Body of pancreas (tissue), 4 donors: ENCODE data around the gene KLK1. TPM values are rescaled to one million over a fixed set of nuclear protein-coding genes. Genes with fewer than 3 reads are reported as not detected.

Experiments
- ATAC-seq: fragments of 150-250 bp; one replicate; pipeline ENCODE4 v1.9.1; 2016
- DNase-seq, 4 donors: peaks; one replicate each; pipeline ENCODE4 v3.0.0-alpha.2; 2019
- H3K27ac ChIP-seq, 4 donors: fragments of 200-600 bp; sonication (generic); 1 replicate in 3 of 4; 2 replicates in 1 of 4; pipeline versions ENCODE4 v1.5.1 to v1.6.1; 2016 to 2019; ENCODE audit warnings: mild to moderate bottlenecking in 1 of 4, mixed read lengths in 1 of 4, moderate library complexity in 1 of 4
- H3K27me3 ChIP-seq, 2 donors: fragments of 200-600 bp; sonication (generic); one replicate each; pipeline ENCODE4 v1.6.0; 2016; ENCODE audit warnings: mild to moderate bottlenecking in 1 of 2
- H3K36me3 ChIP-seq, 2 donors: fragments of 200-600 bp; sonication (generic); replicated peaks in 1 of 2; 2 replicates each; pipeline ENCODE4 v1.5.1; 2016; ENCODE audit warnings: low read depth in 2 of 2; ENCODE audit not compliant: insufficient read depth in 1 of 2
- H3K4me1 ChIP-seq: fragments of 200-600 bp; sonication (generic); one replicate; pipeline ENCODE4 v1.6.0; 2016
- H3K4me3 ChIP-seq, 2 donors: fragments of 200-600 bp; sonication (generic); 1 replicate in 1 of 2; 2 replicates in 1 of 2; pipeline ENCODE4 v1.5.1; 2016 to 2019
- H3K9me3 ChIP-seq, 3 donors: fragments of 200-600 bp; sonication (generic); 1 replicate in 2 of 3; 2 replicates in 1 of 3; pipeline ENCODE4 v1.5.1; 2016
- POLR2A ChIP-seq, 3 donors: fragments of 450-650 bp; IDR thresholded peaks; one replicate each; pipeline ENCODE4 v1.6.1; 2016; ENCODE audit warnings: antibody characterized with exemption in 3 of 3, mild to moderate bottlenecking in 2 of 3
- WGBS, 2 donors: methylation state at CpG; one replicate each; pipeline ENCODE4 v1.1.5; 2017; 5-methylcytosine and 5-hydroxymethylcytosine counted together
- intact Hi-C: fragments of 100-400 bp; cut with DNase I; formaldehyde crosslinking; loops from one replicate; pipeline ENCODE4 v1.15.1; 2023
- total RNA-seq, 2 donors: library from RNA; depleted of rRNA; stranded (reverse); fragments of >200 nt; gene quantifications; one replicate each; pipeline ENCODE4 v1.1.0, GENCODE V29; 2016
- TF ChIP-seq, protein P1 (sequence below), 7 experiments: fragments of 450-650 bp in 4 of 7; fragments of 200-600 bp in 3 of 7; sonication (generic) in 3 of 7; IDR thresholded peaks; one replicate each; pipeline ENCODE4 v1.5.1; 2016 to 2019; ENCODE audit warnings: antibody characterized with exemption in 7 of 7

Gene KLK1
- total RNA-seq, 2 donors from 2014 or later = 937 to 947 TPM

GRCh38 chr19:50798659-50799546 lies 24.7 kb downstream of the KLK1 start:
- Histone ChIP-seq H3K9me3 (no peaks in the 10 kb centered on the region), H3K36me3 (peaks cover 0 to 11% of the 10 kb centered on the region in 2 donors), H3K4me3 (no peak overlapping the region), H3K4me1 (peaks cover 25% of the 10 kb centered on the region), H3K27ac (no peak overlapping the region), H3K27me3 (no peaks in the 10 kb centered on the region)
- no peak for DNase-seq
- ATAC-seq = no peak
- intact Hi-C loops = no loop called here
- 71 to 92% methylated on average over 6 to 8 of the region's 21 CpGs for WGBS, 2 donors
- no peak for TF ChIP-seq POLR2A (IDR thresholded peaks at IDR 0.05)
- TF ChIP-seq, protein P1, sequence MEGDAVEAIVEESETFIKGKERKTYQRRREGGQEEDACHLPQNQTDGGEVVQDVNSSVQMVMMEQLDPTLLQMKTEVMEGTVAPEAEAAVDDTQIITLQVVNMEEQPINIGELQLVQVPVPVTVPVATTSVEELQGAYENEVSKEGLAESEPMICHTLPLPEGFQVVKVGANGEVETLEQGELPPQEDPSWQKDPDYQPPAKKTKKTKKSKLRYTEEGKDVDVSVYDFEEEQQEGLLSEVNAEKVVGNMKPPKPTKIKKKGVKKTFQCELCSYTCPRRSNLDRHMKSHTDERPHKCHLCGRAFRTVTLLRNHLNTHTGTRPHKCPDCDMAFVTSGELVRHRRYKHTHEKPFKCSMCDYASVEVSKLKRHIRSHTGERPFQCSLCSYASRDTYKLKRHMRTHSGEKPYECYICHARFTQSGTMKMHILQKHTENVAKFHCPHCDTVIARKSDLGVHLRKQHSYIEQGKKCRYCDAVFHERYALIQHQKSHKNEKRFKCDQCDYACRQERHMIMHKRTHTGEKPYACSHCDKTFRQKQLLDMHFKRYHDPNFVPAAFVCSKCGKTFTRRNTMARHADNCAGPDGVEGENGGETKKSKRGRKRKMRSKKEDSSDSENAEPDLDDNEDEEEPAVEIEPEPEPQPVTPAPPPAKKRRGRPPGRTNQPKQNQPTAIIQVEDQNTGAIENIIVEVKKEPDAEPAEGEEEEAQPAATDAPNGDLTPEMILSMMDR (IDR thresholded peaks at IDR 0.05) = no peak

- Histone ChIP-seq H3K9me3 (no peaks in the 10 kb centered on the region), H3K27ac (no peak overlapping the region), H3K36me3 (peaks cover 0 to 11% of the 10 kb centered on the region in 2 donors), H3K27me3 (no peaks in the 10 kb centered on the region), H3K4me1 (peaks cover 16% of the 10 kb centered on the region), H3K4me3 (no peak overlapping the region)
- no peak for DNase-seq
- intact Hi-C loops = no loop called here
- ATAC-seq = no peak
- 76 to 84% methylated on average over 6 to 12 of the region's 18 CpGs for WGBS, 2 donors
- TF ChIP-seq, protein P1 (IDR thresholded peaks at IDR 0.05) = no peak
- TF ChIP-seq POLR2A (IDR thresholded peaks at IDR 0.05) = no peak
Measured at GRCh38 chr19:50797781-50798658, 25.6 kb downstream of the KLK1 start.

- intact Hi-C loops = no loop called here
- Histone ChIP-seq H3K27me3 (no peaks in the 10 kb centered on the region), H3K27ac (no peak overlapping the region), H3K36me3 (peaks cover 0 to 11% of the 10 kb centered on the region in 2 donors), H3K4me1 (peaks cover 10% of the 10 kb centered on the region), H3K4me3 (no peak overlapping the region), H3K9me3 (no peaks in the 10 kb centered on the region)
- ATAC-seq = no peak
- WGBS, 2 donors = 81 to 95% methylated on average over 6 to 7 of the region's 7 CpGs
- TF ChIP-seq POLR2A (IDR thresholded peaks at IDR 0.05) = no peak
- TF ChIP-seq, protein P1 (IDR thresholded peaks at IDR 0.05) = no peak
- DNase-seq = no peak
Measured at GRCh38 chr19:50797429-50797780, 26.2 kb downstream of the KLK1 start.

GRCh38 chr19:50796634-50797428 lies 26.8 kb downstream of the KLK1 start:
- WGBS, 2 donors = 93 to 95% methylated on average over 3 to 8 of the region's 8 CpGs
- H3K27me3 ChIP-seq = no peaks in the 10 kb centered on the region
- H3K9me3 ChIP-seq = no peaks in the 10 kb centered on the region
- DNase-seq (no peak), ATAC-seq (no peak)
- H3K4me1 ChIP-seq = peaks cover 5% of the 10 kb centered on the region
- H3K4me3 ChIP-seq = no peak overlapping the region
- TF ChIP-seq, protein P1 (IDR thresholded peaks at IDR 0.05) = no peak
- TF ChIP-seq POLR2A (IDR thresholded peaks at IDR 0.05) = no peak
- H3K27ac ChIP-seq = no peak overlapping the region
- peaks cover 0 to 11% of the 10 kb centered on the region in 2 donors for H3K36me3 ChIP-seq
- intact Hi-C loops = no loop called here
